RWPE2 (cell line): ENCODE results near the gene AHSA1.

ENCODE experiments used
- ATAC-seq: fragments of 200-7000 bp; cut with Tn5 transposase; 3 replicates; pipeline ENCODE4 v1.9.1; 2021; ENCODE audit warnings: low read depth
- DNase-seq: peaks from one replicate; pipeline ENCODE4 v3.0.0-alpha.2; 2020; ENCODE audit warnings: low spot score
- H3K27ac ChIP-seq: fragments of 450-650 bp; 2 replicates; pipeline ENCODE4 v1.5.1; 2017; ENCODE audit warnings: mild to moderate bottlenecking; ENCODE audit not compliant: poor library complexity, severe bottlenecking
- H3K27me3 ChIP-seq: fragments of 250-450 bp; sonication (Bioruptor Pico); 2 replicates; pipeline ENCODE4 v1.5.1; 2021; ENCODE audit warnings: mild to moderate bottlenecking, moderate library complexity; ENCODE audit not compliant: insufficient read depth, poor library complexity, severe bottlenecking
- H3K36me3 ChIP-seq: fragments of 250-450 bp; sonication (Bioruptor Pico); 2 replicates; pipeline ENCODE4 v1.5.1; 2020; ENCODE audit warnings: low read depth, mild to moderate bottlenecking, moderate library complexity
- H3K4me1 ChIP-seq: fragments of 250-450 bp; sonication (Bioruptor Pico); 2 replicates; pipeline ENCODE4 v1.5.1; 2021; ENCODE audit warnings: mild to moderate bottlenecking, moderate library complexity; ENCODE audit not compliant: insufficient read depth, poor library complexity, severe bottlenecking
- H3K4me3 ChIP-seq: fragments of 250-450 bp; sonication (Bioruptor Pico); 2 replicates; pipeline ENCODE4 v1.5.1; 2021; ENCODE audit warnings: mild to moderate bottlenecking, moderate library complexity; ENCODE audit not compliant: severe bottlenecking
- H3K9me3 ChIP-seq: fragments of 250-450 bp; sonication (Bioruptor Pico); 2 replicates; pipeline ENCODE4 v1.5.1; 2021; ENCODE audit warnings: mild to moderate bottlenecking, moderate library complexity; ENCODE audit not compliant: severe bottlenecking
- TF ChIP-seq, protein P1 (sequence below): fragments of 450-650 bp; IDR thresholded peaks from one replicate; pipeline ENCODE4 v1.5.1; 2017; ENCODE audit warnings: mild to moderate bottlenecking, moderate library complexity; ENCODE audit not compliant: poor library complexity, severe bottlenecking

AHSA1 gene

DNA sequence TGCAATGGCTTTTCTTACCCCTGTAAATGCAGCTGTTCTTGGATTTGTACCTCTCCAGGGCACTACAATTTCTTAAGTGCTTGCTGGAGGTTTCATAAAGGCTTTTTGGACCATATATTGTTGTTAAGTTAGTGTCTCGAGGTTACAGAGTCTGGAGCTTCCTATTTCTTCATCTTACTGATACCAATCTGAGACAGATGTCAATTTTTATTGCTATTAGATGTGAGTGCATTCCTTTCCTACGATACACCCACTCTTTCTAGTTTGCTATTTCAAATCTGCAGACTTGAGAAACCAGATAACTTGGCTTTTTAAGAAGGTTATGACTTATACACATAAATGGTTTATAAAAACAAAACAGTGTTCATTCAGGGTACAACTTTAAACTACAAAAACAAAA is 36.7 kb upstream of the AHSA1 start:
- H3K9me3 ChIP-seq, result peaks cover 3% of the 10 kb centered on the region
- H3K36me3 ChIP-seq, result peaks cover 23% of the 10 kb centered on the region
- ATAC-seq, result peak; percentile 27; the same call in 1 of the 3 replicates
- no peak for DNase-seq
- no peak overlapping the region for H3K4me3 ChIP-seq
- H3K27me3 ChIP-seq, result no peaks in the 10 kb centered on the region
- no peaks in the 10 kb centered on the region for H3K4me1 ChIP-seq
- TF ChIP-seq, protein P1, sequence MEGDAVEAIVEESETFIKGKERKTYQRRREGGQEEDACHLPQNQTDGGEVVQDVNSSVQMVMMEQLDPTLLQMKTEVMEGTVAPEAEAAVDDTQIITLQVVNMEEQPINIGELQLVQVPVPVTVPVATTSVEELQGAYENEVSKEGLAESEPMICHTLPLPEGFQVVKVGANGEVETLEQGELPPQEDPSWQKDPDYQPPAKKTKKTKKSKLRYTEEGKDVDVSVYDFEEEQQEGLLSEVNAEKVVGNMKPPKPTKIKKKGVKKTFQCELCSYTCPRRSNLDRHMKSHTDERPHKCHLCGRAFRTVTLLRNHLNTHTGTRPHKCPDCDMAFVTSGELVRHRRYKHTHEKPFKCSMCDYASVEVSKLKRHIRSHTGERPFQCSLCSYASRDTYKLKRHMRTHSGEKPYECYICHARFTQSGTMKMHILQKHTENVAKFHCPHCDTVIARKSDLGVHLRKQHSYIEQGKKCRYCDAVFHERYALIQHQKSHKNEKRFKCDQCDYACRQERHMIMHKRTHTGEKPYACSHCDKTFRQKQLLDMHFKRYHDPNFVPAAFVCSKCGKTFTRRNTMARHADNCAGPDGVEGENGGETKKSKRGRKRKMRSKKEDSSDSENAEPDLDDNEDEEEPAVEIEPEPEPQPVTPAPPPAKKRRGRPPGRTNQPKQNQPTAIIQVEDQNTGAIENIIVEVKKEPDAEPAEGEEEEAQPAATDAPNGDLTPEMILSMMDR, result no peak
- no peak overlapping the region for H3K27ac ChIP-seq

DNA sequence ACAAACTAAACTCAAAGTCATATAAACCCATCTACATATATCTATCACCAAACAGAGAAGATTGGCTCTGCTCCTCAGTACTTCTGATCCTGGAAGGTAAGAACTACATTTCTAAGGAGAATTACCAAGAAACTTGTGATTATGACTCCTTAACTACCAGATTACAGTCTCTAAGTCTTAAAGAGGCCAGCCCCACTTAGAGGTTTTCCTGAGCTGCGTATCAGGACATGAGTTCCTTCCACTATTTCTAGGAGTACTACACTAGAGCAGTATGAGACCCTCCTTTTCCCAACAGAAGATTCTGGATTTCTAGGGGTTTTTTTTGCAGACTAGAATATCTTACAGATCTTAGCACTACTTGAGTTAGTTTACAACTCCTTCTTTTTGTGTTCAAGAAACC is 34.5 kb upstream of the AHSA1 start, which contains the start of gene NOXRED1:
Gene NOXRED1 (minus strand): TSS at position 101 of the 400 bp plus-strand sequence. CDS start 634 bp downstream, outside the sequence.
- DNase-seq, result no peak
- no peak for ATAC-seq
- Histone ChIP-seq H3K4me3 (no peak within 1 kb of the TSS), H3K27ac (no peak within 1 kb of the TSS), H3K9me3 (no peaks in the 10 kb centered on the region), H3K36me3 (peaks cover 44% of the 10 kb centered on the region), H3K27me3 (no peaks in the 10 kb centered on the region), H3K4me1 (no peaks in the 10 kb centered on the region)
- TF ChIP-seq, protein P1, result no peak

DNA sequence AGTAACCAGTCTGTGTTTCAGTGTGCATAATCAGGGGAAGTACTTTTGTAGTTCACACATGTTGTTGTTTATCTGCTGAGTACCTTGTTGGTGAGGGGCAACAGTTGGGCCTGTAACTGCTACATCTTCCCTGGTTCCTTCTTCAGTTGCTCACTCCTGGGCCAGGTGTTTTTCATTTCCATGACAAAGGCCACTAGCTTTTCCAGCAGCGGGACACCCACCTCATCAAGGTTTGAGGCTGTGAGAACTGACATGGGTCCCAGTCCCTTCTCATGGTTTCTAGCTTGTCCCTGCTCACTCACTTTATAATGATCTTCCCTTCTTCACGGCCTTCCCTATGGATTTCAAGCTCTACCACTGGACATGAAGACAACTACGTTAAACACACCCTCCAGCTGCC is 33.0 kb upstream of the AHSA1 start:
- Histone ChIP-seq H3K4me3 (no peak overlapping the region), H3K4me1 (no peaks in the 10 kb centered on the region), H3K27ac (no peak overlapping the region), H3K27me3 (no peaks in the 10 kb centered on the region), H3K36me3 (peaks cover 58% of the 10 kb centered on the region), H3K9me3 (no peaks in the 10 kb centered on the region)
- DNase-seq (no peak), ATAC-seq (no peak)
- TF ChIP-seq, protein P1, result no peak

DNA sequence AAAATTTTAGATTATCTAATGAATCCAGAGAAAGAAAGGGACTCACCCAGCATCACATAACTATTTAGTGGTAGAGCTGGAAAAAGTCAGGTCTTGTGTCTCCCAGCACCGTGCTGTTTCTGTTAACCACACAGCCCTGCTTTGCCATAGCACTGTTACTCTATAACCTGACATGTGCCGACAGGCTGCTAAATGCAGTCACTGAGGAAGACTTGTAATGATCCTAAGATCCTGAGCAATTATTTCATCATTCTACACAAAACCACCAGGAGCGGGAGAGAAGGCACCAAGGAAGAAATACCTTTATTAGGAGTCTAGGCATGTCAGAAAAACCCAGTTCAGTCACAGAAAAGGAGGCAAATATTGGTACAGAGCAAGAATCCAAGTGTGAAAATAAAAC is 31.5 kb upstream of the AHSA1 start:
- Histone ChIP-seq H3K9me3 (no peaks in the 10 kb centered on the region), H3K4me1 (no peaks in the 10 kb centered on the region), H3K27ac (no peak overlapping the region), H3K36me3 (peaks cover 71% of the 10 kb centered on the region), H3K27me3 (no peaks in the 10 kb centered on the region), H3K4me3 (no peak overlapping the region)
- TF ChIP-seq, protein P1, result no peak
- ATAC-seq, result no peak
- DNase-seq, result no peak

DNA sequence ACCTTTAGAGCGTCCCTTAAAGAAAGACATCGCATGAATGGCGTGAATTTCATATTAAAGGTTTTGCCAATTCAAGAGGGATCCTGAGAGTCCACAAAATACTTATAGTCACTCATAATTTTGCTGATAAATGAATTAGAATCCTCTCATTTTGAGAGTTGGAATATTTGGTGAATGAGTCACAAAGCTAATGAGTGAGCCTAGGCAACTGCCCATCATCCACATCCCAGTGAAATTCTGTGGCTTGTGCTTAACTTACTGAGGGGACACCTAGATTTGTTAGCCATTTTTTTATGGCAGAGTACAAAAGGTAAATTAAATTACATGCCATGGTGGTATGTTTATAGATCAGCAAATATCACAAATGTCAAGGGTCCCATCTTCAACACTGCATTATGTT is 21.9 kb upstream of the AHSA1 start:
- Histone ChIP-seq H3K27ac (no peak overlapping the region), H3K4me3 (no peak overlapping the region), H3K36me3 (peaks cover 91% of the 10 kb centered on the region), H3K27me3 (no peaks in the 10 kb centered on the region), H3K9me3 (no peaks in the 10 kb centered on the region), H3K4me1 (no peaks in the 10 kb centered on the region)
- ATAC-seq, result no peak
- TF ChIP-seq, protein P1, result no peak
- DNase-seq, result no peak
